Type B pancreatic cell (in vitro differentiated cells): ENCODE results near the gene ZFAND2A. TPM values are rescaled to one million over a fixed set of nuclear protein-coding genes. Genes with fewer than 3 reads are reported as not detected.

Experiments
- DNase-seq: peaks from one replicate; pipeline ENCODE4 v3.0.0; 2021; ENCODE audit warnings: mixed read lengths; ENCODE audit not compliant: unreplicated experiment; ENCODE audit errors: extremely low spot score
- H3K27ac Mint-ChIP-seq: 2 replicates; pipeline ENCODE4 v1.8.0; 2021; ENCODE audit warnings: mild to moderate bottlenecking, mixed read lengths
- H3K27me3 Mint-ChIP-seq: 2 replicates; pipeline ENCODE4 v1.8.0; 2021; ENCODE audit warnings: mixed read lengths
- H3K36me3 Mint-ChIP-seq: 2 replicates; pipeline ENCODE4 v1.8.0; 2021; ENCODE audit warnings: mixed read lengths
- H3K4me1 Mint-ChIP-seq: one replicate; pipeline ENCODE4 v1.8.0; 2021; ENCODE audit warnings: mixed read lengths; ENCODE audit not compliant: unreplicated experiment
- H3K4me3 Mint-ChIP-seq: 2 replicates; pipeline ENCODE4 v1.8.0; 2021; ENCODE audit warnings: mild to moderate bottlenecking, mixed read lengths
- H3K9me3 Mint-ChIP-seq: 2 replicates; pipeline ENCODE4 v1.8.0; 2021; ENCODE audit warnings: mixed read lengths
- CTCF ChIP-seq: fragments of 200-600 bp; sonication (generic); conservative IDR thresholded peaks from 2 replicates; pipeline ENCODE4 v1.5.0; 2021; ENCODE audit warnings: antibody characterized with exemption, mild to moderate bottlenecking
- total RNA-seq: library from RNA; stranded (reverse); gene quantifications from 2 replicates; pipeline ENCODE4 v1.2.1, GENCODE V29; 2021; ENCODE audit warnings: low replicate concordance

ZFAND2A gene
- total RNA-seq, 1 donor from 2014 or later: 16.1 TPM

GRCh38 chr7:1130021-1130990 is 29.7 kb downstream of the ZFAND2A start:
- Mint-ChIP-seq H3K4me3 (no peak overlapping the region), H3K27ac (no peak overlapping the region), H3K9me3 (peaks cover 5% of the 10 kb centered on the region), H3K4me1 (no peaks in the 10 kb centered on the region), H3K36me3 (peaks cover 27% of the 10 kb centered on the region), H3K27me3 (no peaks in the 10 kb centered on the region)
- DNase-seq: no peak
- TF ChIP-seq CTCF: no peak

GRCh38 chr7:1129431-1129830 is 30.6 kb downstream of the ZFAND2A start:
- Mint-ChIP-seq H3K9me3 (peaks cover 5% of the 10 kb centered on the region), H3K27ac (no peak overlapping the region), H3K4me1 (no peaks in the 10 kb centered on the region), H3K4me3 (no peak overlapping the region), H3K36me3 (peaks cover 21% of the 10 kb centered on the region), H3K27me3 (no peaks in the 10 kb centered on the region)
- DNase-seq: no peak
- TF ChIP-seq CTCF: no peak

- TF ChIP-seq CTCF: no peak
- Mint-ChIP-seq H3K36me3 (peaks cover 13% of the 10 kb centered on the region), H3K9me3 (peaks cover 4% of the 10 kb centered on the region), H3K27ac (no peak overlapping the region), H3K4me3 (no peak overlapping the region), H3K4me1 (peaks cover 2% of the 10 kb centered on the region), H3K27me3 (no peaks in the 10 kb centered on the region)
- DNase-seq: no peak
These were observed 33.0 kb downstream of the ZFAND2A start for GRCh38 chr7:1127001-1127400.

- Mint-ChIP-seq H3K36me3 (peaks cover 10% of the 10 kb centered on the region), H3K4me1 (peaks cover 8% of the 10 kb centered on the region), H3K27ac (no peak overlapping the region), H3K27me3 (no peaks in the 10 kb centered on the region), H3K4me3 (no peak overlapping the region), H3K9me3 (no peaks in the 10 kb centered on the region)
- no peak for DNase-seq
- TF ChIP-seq CTCF: no peak
These were observed 34.4 kb downstream of the ZFAND2A start for GRCh38 chr7:1125603-1125969.

GRCh38 chr7:1124816-1125602 is 35.0 kb downstream of the ZFAND2A start:
- Mint-ChIP-seq H3K36me3 (peaks cover 10% of the 10 kb centered on the region), H3K4me1 (peaks cover 8% of the 10 kb centered on the region), H3K27ac (no peak overlapping the region), H3K4me3 (no peak overlapping the region), H3K27me3 (no peaks in the 10 kb centered on the region), H3K9me3 (no peaks in the 10 kb centered on the region)
- no peak for DNase-seq
- TF ChIP-seq CTCF: no peak
